Keratinocyte (primary cell): ENCODE measurements around the gene CABP4. TPM values are rescaled to one million over a fixed set of nuclear protein-coding genes. Genes with fewer than 3 reads are reported as not detected.
A peak's percentile ranks its signal among the peaks of the same experiment; 100 is the strongest.

Source experiments
- DNase-seq: peaks from one replicate; pipeline ENCODE4 v3.0.0-alpha.2; 2011; ENCODE audit warnings: low read depth, missing footprints, low spot score
- FAIRE-seq: peaks from 2 replicates; lab custom pipeline; 2011; peaks lifted over from hg19 to GRCh38; lab: Jason Lieb, UNC
- H2AFZ ChIP-seq: 2 replicates; pipeline ENCODE4 v1.6.0; 2012; ENCODE audit warnings: low read length, control low read depth, inconsistent platforms; ENCODE audit not compliant: control insufficient read depth
- H3K27ac ChIP-seq: 2 replicates; pipeline ENCODE4 v1.5.1; 2011; ENCODE audit warnings: low read length; ENCODE audit not compliant: control insufficient read depth, insufficient read depth
- H3K27me3 ChIP-seq: 3 replicates; pipeline ENCODE4 v1.6.0; 2011; ENCODE audit warnings: low read length; ENCODE audit not compliant: control insufficient read depth, insufficient read depth; ENCODE audit errors: extremely low read depth
- H3K36me3 ChIP-seq, 2 experiments: 2 replicates in 1 of 2; 3 replicates in 1 of 2; pipeline ENCODE4 v1.5.1; 2011; ENCODE audit warnings: low read length in 2 of 2, mild to moderate bottlenecking in 1 of 2; ENCODE audit not compliant: control insufficient read depth in 2 of 2, insufficient read depth in 2 of 2; ENCODE audit errors: extremely low read depth in 1 of 2
- H3K4me1 ChIP-seq: 3 replicates; pipeline ENCODE4 v1.5.1; 2011; ENCODE audit warnings: low read length; ENCODE audit not compliant: control insufficient read depth, insufficient read depth; ENCODE audit errors: extremely low read depth
- H3K4me2 ChIP-seq: 3 replicates; pipeline ENCODE4 v1.6.0; 2011; ENCODE audit warnings: low read depth, low read length; ENCODE audit not compliant: control insufficient read depth, insufficient read depth; ENCODE audit errors: extremely low read depth
- H3K4me3 ChIP-seq, 3 experiments: fragments of 200-600 bp in 1 of 3; sonication (generic) in 1 of 3; 2 replicates in 2 of 3; 3 replicates in 1 of 3; pipeline ENCODE4 v1.5.1; 2011 to 2016; ENCODE audit warnings: low read length in 3 of 3, mild to moderate bottlenecking in 3 of 3, control low read depth in 2 of 3, inconsistent platforms in 1 of 3, low read depth in 1 of 3, mixed read lengths in 1 of 3, mixed run types in 1 of 3, moderate library complexity in 1 of 3; ENCODE audit not compliant: control insufficient read depth in 2 of 3, insufficient read depth in 2 of 3; ENCODE audit errors: extremely low read depth in 1 of 3
- H3K79me2 ChIP-seq: 2 replicates; pipeline ENCODE4 v1.6.0; 2012; ENCODE audit warnings: low read length; ENCODE audit not compliant: control insufficient read depth, insufficient read depth
- H3K9ac ChIP-seq: 3 replicates; pipeline ENCODE4 v1.6.0; 2011; ENCODE audit warnings: low read length; ENCODE audit not compliant: control insufficient read depth, insufficient read depth; ENCODE audit errors: extremely low read depth
- H3K9me1 ChIP-seq: 3 replicates; pipeline ENCODE4 v1.6.0; 2011; ENCODE audit warnings: low read length; ENCODE audit not compliant: control insufficient read depth, insufficient read depth; ENCODE audit errors: extremely low read depth
- H3K9me3 ChIP-seq: 2 replicates; pipeline ENCODE4 v1.5.1; 2012; ENCODE audit warnings: low read depth, low read length; ENCODE audit not compliant: control insufficient read depth
- H4K20me1 ChIP-seq: 3 replicates; pipeline ENCODE4 v1.6.0; 2011; ENCODE audit warnings: low read length; ENCODE audit not compliant: control insufficient read depth, insufficient read depth; ENCODE audit errors: extremely low read depth
- CTCF ChIP-seq, 3 experiments: IDR thresholded peaks in 1 of 3; conservative IDR thresholded peaks in 1 of 3; optimal IDR thresholded peaks in 1 of 3; 2 replicates in 2 of 3; 3 replicates in 1 of 3; pipeline versions ENCODE3 to v1.5.1; 2011; ENCODE audit warnings: low read length in 3 of 3, mild to moderate bottlenecking in 3 of 3, moderate library complexity in 2 of 3, control low read depth in 1 of 3, inconsistent platforms in 1 of 3; ENCODE audit not compliant: insufficient read depth in 2 of 3; ENCODE audit errors: extremely low read depth in 1 of 3
- EZH2 ChIP-seq: IDR thresholded peaks from one replicate; pipeline ENCODE4 v1.6.1; 2012; ENCODE audit warnings: inconsistent platforms, mild to moderate bottlenecking, low read length, moderate library complexity
- dilution Hi-C: fragments of 300-500 bp; cut with MboI; formaldehyde crosslinking; loops from one replicate; pipeline ENCODE4 v1.7.0; 2020; ENCODE audit warnings: low sequenced_read_pairs; ENCODE audit not compliant: extremely low pct_ligation_motif_present
- polyA plus RNA-seq, 5 experiments: library from polyadenylated mRNA; depleted of rRNA in 3 of 5; stranded (reverse) in 3 of 5; stranded (forward) in 1 of 5; unstranded in 1 of 5; fragments of >200 nt; gene quantifications; 1 replicate in 1 of 5; 2 replicates in 3 of 5; 3 replicates in 1 of 5; pipeline versions ENCODE4 v1.2.1 to v1.2.3, GENCODE V29; 2011 to 2012; ENCODE audit warnings: missing spikeins in 2 of 5, low read depth in 1 of 5, low replicate concordance in 1 of 5

The CABP4 gene
- polyA plus RNA-seq, 1 donor (not counting 4 experiments of a cell fraction or from before 2014, with no cell fraction given), result not detected

GRCh38 chr11:67429722-67430121 is 25.4 kb upstream of the CABP4 start:
- peaks cover 28 to 40% of the 10 kb centered on the region in 2 experiments for H3K36me3 ChIP-seq
- TF ChIP-seq CTCF (optimal IDR thresholded peaks at IDR 0.05 in 1 of 3, IDR thresholded peaks at IDR 0.05 in 1 of 3, conservative IDR thresholded peaks at IDR 0.05 in 1 of 3; ENCODE audit: extremely low read depth in 1 of 3, insufficient read depth in 2 of 3, low read length in 3 of 3) (no peak), EZH2 (no peak)
- no peaks in the 10 kb centered on the region for H4K20me1 ChIP-seq
- H3K27ac ChIP-seq, result peak overlapping the region; percentile 90
- dilution Hi-C loops, result no loop called here
- peak overlapping the region in 2 of 3 experiments; percentile 77 to 98 for H3K4me3 ChIP-seq
- peaks cover 27% of the 10 kb centered on the region for H3K79me2 ChIP-seq
- H3K9ac ChIP-seq, result peak overlapping the region; percentile 97
- peaks cover 18% of the 10 kb centered on the region for H3K4me1 ChIP-seq
- H3K9me1 ChIP-seq, result no peaks in the 10 kb centered on the region
- FAIRE-seq, result no peak
- H3K9me3 ChIP-seq, result no peaks in the 10 kb centered on the region
- DNase-seq, result no peak
- no peaks in the 10 kb centered on the region for H3K27me3 ChIP-seq
- peak overlapping the region; percentile 87 for H3K4me2 ChIP-seq
- H2AFZ ChIP-seq, result no peak overlapping the region

- Histone ChIP-seq H3K36me3 (peaks cover 31 to 40% of the 10 kb centered on the region in 2 experiments), H3K4me2 (no peak overlapping the region), H2AFZ (no peak overlapping the region), H3K9ac (no peak overlapping the region), H3K9me3 (no peaks in the 10 kb centered on the region), H3K27ac (no peak overlapping the region), H3K79me2 (peaks cover 27% of the 10 kb centered on the region), H3K9me1 (no peaks in the 10 kb centered on the region), H3K4me1 (peaks cover 18% of the 10 kb centered on the region), H4K20me1 (peaks cover 2% of the 10 kb centered on the region), H3K4me3 (no peak overlapping the region), H3K27me3 (no peaks in the 10 kb centered on the region)
- dilution Hi-C loops, result no loop called here
- TF ChIP-seq EZH2, result no peak
- no peak for TF ChIP-seq CTCF (optimal IDR thresholded peaks at IDR 0.05 in 1 of 3, IDR thresholded peaks at IDR 0.05 in 1 of 3, conservative IDR thresholded peaks at IDR 0.05 in 1 of 3; ENCODE audit: extremely low read depth in 1 of 3, insufficient read depth in 2 of 3, low read length in 3 of 3)
- FAIRE-seq (no peak), DNase-seq (no peak)
Observed at GRCh38 chr11:67431346-67432249, 23.6 kb upstream of the CABP4 start.
